ENCODE data around the gene LPP.
A peak's percentile ranks its signal among the peaks of the same experiment; 100 is the strongest.

The LPP gene

GRCh38 chr3:188759336-188760005, 605.5 kb downstream of the LPP start:
- no peaks in the 10 kb centered on the region for H3K9me2 ChIP-seq (replicated peaks; ENCODE audit: insufficient read depth, low read length)
- peak overlapping the region; percentile 12 for H3K27ac ChIP-seq (ENCODE audit: low read depth, low read length)
- H3K9ac ChIP-seq (ENCODE audit: low read length), result no peak overlapping the region
- no peaks in the 10 kb centered on the region for H3K9me3 ChIP-seq (ENCODE audit: insufficient read depth, low read length)
- H3K36me3 ChIP-seq (ENCODE audit: low read length), result no peaks in the 10 kb centered on the region
- no peak overlapping the region for H3K4me2 ChIP-seq (ENCODE audit: low read depth, low read length, poor library complexity, severe bottlenecking)
- H4K20me1 ChIP-seq (ENCODE audit: low read depth, low read length), result no peaks in the 10 kb centered on the region
- TF ChIP-seq EZH2phosphoT487 (conservative IDR thresholded peaks at IDR 0.05; ENCODE audit: low read length) (no peak), CTCF (IDR thresholded peaks at IDR 0.05; ENCODE audit: insufficient read depth, low read length, poor library complexity, severe bottlenecking) (no peak)
- no peak overlapping the region for H3K4me3 ChIP-seq (ENCODE audit: insufficient read depth, low read length, poor library complexity, severe bottlenecking)
- peaks cover 3% of the 10 kb centered on the region; the same call in 1 of the 2 replicates for H3K79me2 ChIP-seq (ENCODE audit: insufficient read depth, low read length)
- H2AFZ ChIP-seq (ENCODE audit: low read depth, low read length, severe bottlenecking), result no peak overlapping the region
- peaks cover 28% of the 10 kb centered on the region for H3F3A ChIP-seq (ENCODE audit: insufficient read depth)
- no peaks in the 10 kb centered on the region for H3K27me3 ChIP-seq (ENCODE audit: low read length)

DNA sequence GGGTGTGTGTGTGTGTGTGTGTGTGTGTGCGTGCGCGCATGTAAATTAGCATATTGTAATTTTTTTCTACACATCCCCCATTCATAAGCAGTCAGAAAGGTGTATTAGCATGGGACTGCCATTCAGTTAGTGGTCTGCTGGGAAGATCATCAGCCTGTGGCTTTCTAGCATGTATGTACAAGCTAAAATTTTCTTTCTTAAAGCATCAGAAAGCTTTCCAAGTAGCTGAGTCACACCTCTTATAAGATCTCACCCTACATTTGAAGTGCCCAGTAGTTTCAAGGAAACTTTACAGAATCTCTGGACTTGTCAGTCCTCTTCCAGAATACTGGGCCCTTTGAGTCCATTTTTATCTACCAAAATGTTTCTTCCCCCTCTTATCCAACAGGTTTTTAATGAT, 606.5 kb downstream of the LPP start:
- Histone ChIP-seq H3K79me2 (ENCODE audit: insufficient read depth, low read length) (no peaks in the 10 kb centered on the region), H3K9me3 (ENCODE audit: insufficient read depth, low read length) (no peaks in the 10 kb centered on the region), H3K4me3 (ENCODE audit: insufficient read depth, low read length, poor library complexity, severe bottlenecking) (no peak overlapping the region), H3K4me2 (ENCODE audit: low read depth, low read length, poor library complexity, severe bottlenecking) (no peak overlapping the region), H3F3A (ENCODE audit: insufficient read depth) (peaks cover 19% of the 10 kb centered on the region), H3K27ac (ENCODE audit: low read depth, low read length) (peak overlapping the region; percentile 17; the same call in 1 of the 2 replicates), H3K9ac (ENCODE audit: low read length) (no peak overlapping the region), H3K36me3 (ENCODE audit: low read length) (no peaks in the 10 kb centered on the region), H2AFZ (ENCODE audit: low read depth, low read length, severe bottlenecking) (no peak overlapping the region), H3K27me3 (ENCODE audit: low read length) (no peaks in the 10 kb centered on the region), H4K20me1 (ENCODE audit: low read depth, low read length) (no peaks in the 10 kb centered on the region), H3K9me2 (replicated peaks; ENCODE audit: insufficient read depth, low read length) (no peaks in the 10 kb centered on the region)
- TF ChIP-seq CTCF (IDR thresholded peaks at IDR 0.05; ENCODE audit: insufficient read depth, low read length, poor library complexity, severe bottlenecking) (no peak), EZH2phosphoT487 (conservative IDR thresholded peaks at IDR 0.05; ENCODE audit: low read length) (no peak)

- Histone ChIP-seq H3K9me2 (replicated peaks; ENCODE audit: insufficient read depth, low read length) (no peaks in the 10 kb centered on the region), H3K9me3 (ENCODE audit: insufficient read depth, low read length) (no peaks in the 10 kb centered on the region), H3K79me2 (ENCODE audit: insufficient read depth, low read length) (no peaks in the 10 kb centered on the region), H3K4me3 (ENCODE audit: insufficient read depth, low read length, poor library complexity, severe bottlenecking) (no peak overlapping the region), H3F3A (ENCODE audit: insufficient read depth) (peaks cover 10% of the 10 kb centered on the region), H3K4me2 (ENCODE audit: low read depth, low read length, poor library complexity, severe bottlenecking) (no peak overlapping the region), H3K9ac (ENCODE audit: low read length) (no peak overlapping the region), H3K36me3 (ENCODE audit: low read length) (no peaks in the 10 kb centered on the region), H4K20me1 (ENCODE audit: low read depth, low read length) (no peaks in the 10 kb centered on the region), H2AFZ (ENCODE audit: low read depth, low read length, severe bottlenecking) (no peak overlapping the region), H3K27me3 (ENCODE audit: low read length) (no peaks in the 10 kb centered on the region), H3K27ac (ENCODE audit: low read depth, low read length) (no peak overlapping the region)
- no peak for TF ChIP-seq CTCF (IDR thresholded peaks at IDR 0.05; ENCODE audit: insufficient read depth, low read length, poor library complexity, severe bottlenecking)
- no peak for TF ChIP-seq EZH2phosphoT487 (conservative IDR thresholded peaks at IDR 0.05; ENCODE audit: low read length)
Measured at GRCh38 chr3:188761439-188761838, 607.5 kb downstream of the LPP start.

All from SU-DHL-6 (cell line).